Body of pancreas (tissue), 4 donors: ENCODE data around the gene NEUROD4. TPM values are rescaled to one million over a fixed set of nuclear protein-coding genes. Genes with fewer than 3 reads are reported as not detected.

Experiments used
- ATAC-seq: fragments of 150-250 bp; one replicate; pipeline ENCODE4 v1.9.1; 2016
- DNase-seq, 4 donors: peaks; one replicate each; pipeline ENCODE4 v3.0.0-alpha.2; 2019
- H3K27ac ChIP-seq, 4 donors: fragments of 200-600 bp; sonication (generic); 1 replicate in 3 of 4; 2 replicates in 1 of 4; pipeline versions ENCODE4 v1.5.1 to v1.6.1; 2016 to 2019; ENCODE audit warnings: mild to moderate bottlenecking in 1 of 4, mixed read lengths in 1 of 4, moderate library complexity in 1 of 4
- H3K27me3 ChIP-seq, 2 donors: fragments of 200-600 bp; sonication (generic); one replicate each; pipeline ENCODE4 v1.6.0; 2016; ENCODE audit warnings: mild to moderate bottlenecking in 1 of 2
- H3K36me3 ChIP-seq, 2 donors: fragments of 200-600 bp; sonication (generic); replicated peaks in 1 of 2; 2 replicates each; pipeline ENCODE4 v1.5.1; 2016; ENCODE audit warnings: low read depth in 2 of 2; ENCODE audit not compliant: insufficient read depth in 1 of 2
- H3K4me1 ChIP-seq: fragments of 200-600 bp; sonication (generic); one replicate; pipeline ENCODE4 v1.6.0; 2016
- H3K4me3 ChIP-seq, 2 donors: fragments of 200-600 bp; sonication (generic); 1 replicate in 1 of 2; 2 replicates in 1 of 2; pipeline ENCODE4 v1.5.1; 2016 to 2019
- H3K9me3 ChIP-seq, 3 donors: fragments of 200-600 bp; sonication (generic); 1 replicate in 2 of 3; 2 replicates in 1 of 3; pipeline ENCODE4 v1.5.1; 2016
- CTCF ChIP-seq, 7 experiments: fragments of 450-650 bp in 4 of 7; fragments of 200-600 bp in 3 of 7; sonication (generic) in 3 of 7; IDR thresholded peaks; one replicate each; pipeline ENCODE4 v1.5.1; 2016 to 2019; ENCODE audit warnings: antibody characterized with exemption in 7 of 7
- POLR2A ChIP-seq, 3 donors: fragments of 450-650 bp; IDR thresholded peaks; one replicate each; pipeline ENCODE4 v1.6.1; 2016; ENCODE audit warnings: antibody characterized with exemption in 3 of 3, mild to moderate bottlenecking in 2 of 3
- WGBS, 2 donors: methylation state at CpG; one replicate each; pipeline ENCODE4 v1.1.5; 2017; 5-methylcytosine and 5-hydroxymethylcytosine counted together
- intact Hi-C: fragments of 100-400 bp; cut with DNase I; formaldehyde crosslinking; loops from one replicate; pipeline ENCODE4 v1.15.1; 2023
- total RNA-seq, 2 donors: library from RNA; depleted of rRNA; stranded (reverse); fragments of >200 nt; gene quantifications; one replicate each; pipeline ENCODE4 v1.1.0, GENCODE V29; 2016

NEUROD4 gene
- total RNA-seq, 2 donors from 2014 or later, result not detected

DNA sequence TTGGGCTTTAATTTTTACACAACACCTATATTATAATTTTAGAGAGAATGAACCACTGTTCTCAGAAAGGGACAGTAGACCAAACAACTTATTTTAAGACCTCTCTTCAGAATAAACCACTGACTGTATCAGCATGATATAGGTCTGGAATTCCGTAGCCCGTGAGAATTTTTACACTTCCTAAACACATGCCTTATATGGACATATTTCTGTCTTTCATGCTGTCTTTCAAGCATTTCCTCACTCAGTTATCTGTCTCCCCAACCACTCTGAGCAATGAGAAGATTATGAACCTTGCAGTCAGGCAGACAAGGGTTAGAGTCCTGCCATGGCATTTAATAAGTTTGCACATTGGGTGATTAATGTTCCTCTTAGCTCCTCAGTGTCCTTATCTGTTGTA is 17.4 kb upstream of the NEUROD4 start:
- WGBS, 2 donors, result 50 to 59% methylated on average over 2 of the region's 2 CpGs
- no peaks in the 10 kb centered on the region for H3K9me3 ChIP-seq
- H3K27me3 ChIP-seq, result no peaks in the 10 kb centered on the region
- no peaks in the 10 kb centered on the region for H3K36me3 ChIP-seq
- no peak for TF ChIP-seq POLR2A (IDR thresholded peaks at IDR 0.05)
- no peak for TF ChIP-seq CTCF (IDR thresholded peaks at IDR 0.05)
- ATAC-seq, result no peak
- H3K27ac ChIP-seq, result no peak overlapping the region
- DNase-seq, result no peak
- intact Hi-C loops, result no loop called here
- H3K4me3 ChIP-seq, result no peak overlapping the region
- no peaks in the 10 kb centered on the region for H3K4me1 ChIP-seq

- 40 to 52% methylated on average over 6 of the region's 6 CpGs for WGBS, 2 donors
- no peaks in the 10 kb centered on the region for H3K36me3 ChIP-seq
- TF ChIP-seq CTCF (IDR thresholded peaks at IDR 0.05) (no peak), POLR2A (IDR thresholded peaks at IDR 0.05) (no peak)
- DNase-seq (no peak), ATAC-seq (no peak)
- H3K9me3 ChIP-seq, result no peaks in the 10 kb centered on the region
- no peak overlapping the region for H3K27ac ChIP-seq
- intact Hi-C loops, result no loop called here
- no peaks in the 10 kb centered on the region for H3K27me3 ChIP-seq
- H3K4me1 ChIP-seq, result no peaks in the 10 kb centered on the region
- H3K4me3 ChIP-seq, result no peak overlapping the region
These were observed 10.7 kb upstream of the NEUROD4 start for GRCh38 chr12:55008944-55009585.

GRCh38 chr12:55017416-55017925 is 2.3 kb upstream of the NEUROD4 start:
- H3K27me3 ChIP-seq, result no peaks in the 10 kb centered on the region
- WGBS, 2 donors, result 24 to 33% methylated on average over 3 of the region's 3 CpGs
- DNase-seq, result no peak

DNA sequence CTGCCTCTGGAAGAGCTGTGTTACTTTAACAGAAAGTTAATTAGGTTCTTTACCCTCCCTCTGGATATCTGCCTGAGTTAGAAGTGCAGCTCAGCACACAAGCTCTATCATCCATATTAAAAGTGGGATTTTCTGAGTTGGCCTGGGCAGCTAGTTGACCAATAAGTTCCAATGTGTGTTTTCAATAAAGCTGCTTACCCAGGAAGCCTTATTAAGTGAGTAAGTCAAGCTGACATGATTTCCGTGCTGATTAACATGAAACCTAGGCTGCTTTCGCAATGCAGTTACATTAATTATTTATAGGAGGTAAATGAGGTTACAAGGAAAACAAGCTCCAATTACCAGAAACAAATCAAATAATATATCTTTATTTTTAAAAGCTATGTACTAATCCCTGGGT is 4.8 kb downstream of the NEUROD4 start:
- Histone ChIP-seq H3K9me3 (no peaks in the 10 kb centered on the region), H3K4me1 (peaks cover 6% of the 10 kb centered on the region), H3K36me3 (no peaks in the 10 kb centered on the region), H3K27ac (no peak overlapping the region), H3K4me3 (no peak overlapping the region), H3K27me3 (no peaks in the 10 kb centered on the region)
- TF ChIP-seq POLR2A (IDR thresholded peaks at IDR 0.05), result no peak
- no peak for TF ChIP-seq CTCF (IDR thresholded peaks at IDR 0.05)
- intact Hi-C loops, result no loop called here
- DNase-seq, result no peak
- ATAC-seq, result no peak
- WGBS, 2 donors, result 48 to 65% methylated on average over 2 of the region's 2 CpGs

More at GRCh38 chr12:55017416-55017925, 2.3 kb upstream of the NEUROD4 start:
- Histone ChIP-seq H3K4me1 (peaks cover 7% of the 10 kb centered on the region), H3K4me3 (no peak overlapping the region), H3K27ac (no peak overlapping the region), H3K9me3 (no peaks in the 10 kb centered on the region), H3K36me3 (no peaks in the 10 kb centered on the region)
- TF ChIP-seq POLR2A (IDR thresholded peaks at IDR 0.05) (no peak), CTCF (IDR thresholded peaks at IDR 0.05) (no peak)
- no peak for ATAC-seq
- intact Hi-C loops, result no loop called here

- no peak for ATAC-seq
- TF ChIP-seq POLR2A (IDR thresholded peaks at IDR 0.05), result no peak
- TF ChIP-seq CTCF (IDR thresholded peaks at IDR 0.05), result no peak
- WGBS, 2 donors, result 58 to 68% methylated on average over 2 of the region's 2 CpGs
These were observed 5.7 kb downstream of the NEUROD4 start for GRCh38 chr12:55025508-55025907.

More at GRCh38 chr12:55025508-55025907, 5.7 kb downstream of the NEUROD4 start:
- Histone ChIP-seq H3K9me3 (no peaks in the 10 kb centered on the region), H3K27me3 (no peaks in the 10 kb centered on the region), H3K4me3 (no peak overlapping the region), H3K4me1 (no peaks in the 10 kb centered on the region), H3K36me3 (no peaks in the 10 kb centered on the region), H3K27ac (no peak overlapping the region)
- intact Hi-C loops, result no loop called here
- no peak for DNase-seq
